ENCODE data around the gene FOXJ1.

FOXJ1 gene

DNA sequence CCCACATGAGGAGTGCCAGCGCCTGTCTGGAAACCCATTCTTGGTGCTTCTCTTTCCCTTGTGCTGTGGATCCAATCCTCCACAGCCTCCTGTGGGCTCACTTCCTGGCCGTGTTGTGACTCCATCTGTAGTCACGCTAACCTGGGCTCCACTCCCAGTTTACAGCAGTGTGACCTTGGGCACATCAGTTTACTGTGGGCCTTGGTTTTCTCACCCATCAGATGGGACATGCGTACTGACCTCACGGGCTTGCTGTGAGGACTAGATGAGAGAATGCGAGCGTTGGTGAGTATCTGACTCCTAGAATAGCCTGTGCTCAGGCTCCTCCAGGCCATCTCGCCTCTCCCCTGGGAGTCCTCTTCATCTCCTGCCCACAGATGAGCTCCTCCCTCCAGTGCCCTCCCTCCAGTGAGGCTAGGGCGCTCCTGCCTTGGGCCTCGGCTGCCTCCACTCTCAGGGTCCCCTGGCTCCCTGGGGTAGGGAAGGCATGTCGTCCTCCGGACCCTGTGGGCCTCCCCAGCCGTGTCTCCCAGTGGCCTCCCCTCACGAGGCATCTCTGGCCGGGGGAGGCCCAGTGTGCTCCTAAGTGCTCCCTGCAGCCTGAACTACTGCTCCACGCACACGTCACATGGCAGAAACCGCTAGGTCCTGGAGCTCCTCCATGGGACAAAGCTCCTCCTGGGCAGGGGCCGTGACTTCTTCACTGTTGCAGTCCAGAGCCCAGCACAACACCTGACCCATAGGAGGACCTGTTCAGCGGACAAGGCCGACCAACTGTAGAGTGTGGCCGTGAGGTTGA, 5.2 kb upstream of the FOXJ1 start:
- in situ Hi-C loops (cut with HindIII; ENCODE audit: low pct_ligation_motif_present, low pct_unique_long_range_greater_than_20kb, low sequenced_read_pairs): no loop called here

DNA sequence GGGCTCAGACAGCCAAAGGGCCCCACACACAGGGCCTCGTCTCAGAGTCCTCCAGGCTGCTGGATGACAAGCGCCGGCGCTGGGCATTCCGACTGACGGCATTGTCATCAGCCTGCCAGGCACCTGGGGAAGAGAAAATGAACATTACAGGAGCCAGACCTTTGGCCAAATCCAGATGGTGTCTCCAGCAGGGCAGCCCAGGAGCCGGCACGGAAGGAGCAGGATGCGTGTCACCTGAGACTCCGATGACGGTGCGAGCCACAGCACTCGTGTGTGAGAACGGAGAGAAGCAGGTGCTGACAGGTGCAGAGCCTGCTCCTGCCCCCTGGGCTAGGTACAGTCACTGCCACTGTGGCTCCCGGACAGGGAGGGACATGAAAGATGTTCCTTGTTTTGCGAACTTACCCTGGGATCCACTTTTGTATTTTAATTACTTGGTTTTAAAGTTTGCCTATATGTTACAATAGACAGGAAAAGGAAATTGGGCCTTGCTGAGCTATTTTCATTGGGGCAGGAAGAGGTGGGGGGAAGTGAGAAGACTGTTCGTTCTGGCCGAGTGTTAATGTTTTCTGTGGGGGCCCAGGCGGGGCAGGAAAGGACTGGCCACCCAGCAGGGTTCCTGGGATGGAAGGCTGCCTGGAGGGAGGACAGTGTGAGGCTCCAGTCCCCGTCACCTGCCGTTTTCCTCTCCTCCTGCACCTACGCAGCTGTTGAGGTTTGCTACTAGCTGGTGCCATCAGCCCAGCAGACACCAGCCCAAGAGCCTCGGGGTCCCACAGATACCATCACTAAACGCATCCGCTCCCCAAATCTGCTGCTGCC, 4.4 kb upstream of the FOXJ1 start:
- in situ Hi-C loops (cut with HindIII; ENCODE audit: low pct_ligation_motif_present, low pct_unique_long_range_greater_than_20kb, low sequenced_read_pairs): no loop called here
- DNase-seq: no peak

More for the DNA sequence above, 5.2 kb upstream of the FOXJ1 start:
- DNase-seq: no peak

DNA sequence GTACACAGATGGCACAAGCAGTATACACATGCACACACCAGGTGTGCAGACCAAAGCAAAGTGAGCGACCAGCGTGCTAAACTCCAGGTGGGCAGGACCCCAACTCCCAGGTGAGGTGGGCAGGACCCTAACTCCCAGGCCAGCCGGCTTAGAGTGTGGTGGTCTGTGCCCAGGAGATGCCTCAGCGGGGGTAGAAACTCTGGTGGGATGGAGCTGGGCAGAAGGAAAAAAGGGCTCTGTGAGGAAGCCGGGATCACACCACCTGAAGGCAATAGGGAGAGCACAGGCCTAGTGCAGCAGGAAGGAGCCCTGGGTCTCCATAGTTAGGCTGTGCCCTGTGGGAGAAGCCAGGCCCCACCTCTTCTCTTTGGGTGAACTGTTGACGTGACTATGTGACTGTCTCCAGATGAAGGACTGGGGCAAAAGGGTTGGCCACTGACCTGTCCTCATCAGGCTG, 1.6 kb upstream of the FOXJ1 start:
- no peak for DNase-seq
- in situ Hi-C loops (cut with HindIII; ENCODE audit: low pct_ligation_motif_present, low pct_unique_long_range_greater_than_20kb, low sequenced_read_pairs): no loop called here

DNA sequence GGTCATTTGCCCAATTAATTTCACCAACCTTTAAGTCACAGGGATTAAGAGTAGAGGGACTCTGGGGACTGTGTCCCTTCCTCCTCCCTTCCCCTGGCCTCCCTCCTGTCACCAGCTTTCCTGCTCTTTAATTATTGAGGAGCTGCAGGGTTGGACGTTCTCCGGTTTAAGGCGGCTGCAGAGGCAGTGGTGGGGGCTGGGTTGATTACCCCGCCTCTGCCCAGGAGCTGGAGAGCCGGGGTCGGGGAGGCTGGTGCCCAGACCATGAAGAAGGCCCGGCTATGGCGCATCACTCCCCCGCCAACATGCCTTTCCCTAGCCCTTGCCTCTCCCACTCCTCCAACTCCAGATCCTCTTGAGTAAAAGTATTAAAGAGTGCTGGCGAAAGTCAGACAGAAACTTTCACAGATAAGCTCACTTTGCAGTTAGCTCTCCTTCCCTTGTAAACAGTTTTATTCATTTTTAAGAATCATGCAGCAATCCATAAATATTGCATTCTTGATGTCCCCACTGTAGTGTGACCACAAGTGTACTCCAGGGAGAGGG, 1.1 kb upstream of the FOXJ1 start:
- no peak for DNase-seq
- in situ Hi-C loops (cut with HindIII; ENCODE audit: low pct_ligation_motif_present, low pct_unique_long_range_greater_than_20kb, low sequenced_read_pairs): no loop called here

DNA sequence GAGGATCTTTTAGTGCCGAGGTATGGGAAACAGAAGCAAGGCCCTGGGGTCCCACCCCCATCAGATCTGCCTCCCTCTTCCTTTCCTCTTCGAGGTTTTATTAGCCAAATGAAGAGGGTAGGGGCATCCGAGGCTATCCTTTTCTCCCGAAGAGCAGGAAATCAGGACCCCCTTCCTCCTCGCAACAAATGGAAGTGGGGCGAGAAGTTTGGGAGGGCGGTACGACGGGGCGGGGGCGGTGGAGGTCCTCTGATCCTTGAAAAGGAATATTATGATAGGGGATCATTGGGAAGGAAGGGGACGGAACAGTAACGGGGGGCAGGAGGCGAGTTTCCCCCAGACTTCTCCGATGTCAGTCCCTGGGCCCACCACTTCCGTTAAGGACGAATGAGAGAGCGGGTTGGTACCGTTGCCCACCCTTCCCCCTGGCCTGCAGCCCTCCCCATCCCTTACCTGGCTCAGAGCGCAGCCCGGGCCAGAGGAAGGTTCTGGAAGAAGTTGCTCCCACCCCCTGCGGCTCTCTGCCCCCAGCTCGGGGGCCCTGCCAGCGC, 309 bp downstream of the FOXJ1 start:
- in situ Hi-C loops (cut with HindIII; ENCODE audit: low pct_ligation_motif_present, low pct_unique_long_range_greater_than_20kb, low sequenced_read_pairs): no loop called here
- DNase-seq: no peak

DNA sequence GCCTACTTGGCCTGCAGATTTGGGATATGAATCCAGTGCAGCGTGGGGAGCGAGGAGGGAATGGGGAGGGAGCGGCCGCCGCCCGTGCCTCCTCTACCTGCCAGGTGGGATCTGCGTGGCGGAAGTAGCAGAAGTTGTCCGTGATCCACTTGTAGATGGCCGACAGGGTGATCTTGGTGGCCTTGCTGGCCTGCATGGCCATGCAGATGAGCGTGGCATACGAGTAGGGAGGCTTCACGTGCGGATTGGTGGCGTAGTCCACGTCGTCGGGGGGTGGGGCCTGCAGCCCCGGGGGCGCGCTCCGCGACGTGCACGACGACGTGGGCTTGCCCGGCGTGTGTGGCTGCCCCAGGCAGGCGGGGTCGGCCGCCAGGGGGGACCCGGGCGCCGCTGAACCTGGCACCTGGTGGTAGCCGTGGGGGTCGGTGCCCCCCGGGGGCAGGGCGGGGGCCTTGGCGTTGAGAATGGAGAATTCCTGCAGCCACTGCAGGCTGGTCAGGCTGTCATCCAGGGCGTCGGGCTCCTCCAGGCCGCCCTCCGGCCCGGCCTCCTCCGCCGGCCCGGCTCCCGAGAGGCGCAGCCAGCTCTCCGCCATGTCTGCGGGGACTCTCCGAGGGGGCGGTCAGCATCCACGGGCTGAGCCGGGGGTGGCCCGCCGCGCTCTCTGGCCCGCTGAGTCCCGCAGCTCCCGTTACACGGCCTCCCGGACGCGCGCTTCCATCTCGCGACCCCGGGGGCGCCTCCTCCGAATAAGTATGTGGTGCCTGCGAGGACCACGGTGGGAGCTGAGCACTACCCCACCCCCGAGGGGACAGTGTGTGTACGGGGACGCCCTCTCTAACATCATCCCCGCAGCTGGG, 1.0 kb downstream of the FOXJ1 start:
- no peak for DNase-seq

DNA sequence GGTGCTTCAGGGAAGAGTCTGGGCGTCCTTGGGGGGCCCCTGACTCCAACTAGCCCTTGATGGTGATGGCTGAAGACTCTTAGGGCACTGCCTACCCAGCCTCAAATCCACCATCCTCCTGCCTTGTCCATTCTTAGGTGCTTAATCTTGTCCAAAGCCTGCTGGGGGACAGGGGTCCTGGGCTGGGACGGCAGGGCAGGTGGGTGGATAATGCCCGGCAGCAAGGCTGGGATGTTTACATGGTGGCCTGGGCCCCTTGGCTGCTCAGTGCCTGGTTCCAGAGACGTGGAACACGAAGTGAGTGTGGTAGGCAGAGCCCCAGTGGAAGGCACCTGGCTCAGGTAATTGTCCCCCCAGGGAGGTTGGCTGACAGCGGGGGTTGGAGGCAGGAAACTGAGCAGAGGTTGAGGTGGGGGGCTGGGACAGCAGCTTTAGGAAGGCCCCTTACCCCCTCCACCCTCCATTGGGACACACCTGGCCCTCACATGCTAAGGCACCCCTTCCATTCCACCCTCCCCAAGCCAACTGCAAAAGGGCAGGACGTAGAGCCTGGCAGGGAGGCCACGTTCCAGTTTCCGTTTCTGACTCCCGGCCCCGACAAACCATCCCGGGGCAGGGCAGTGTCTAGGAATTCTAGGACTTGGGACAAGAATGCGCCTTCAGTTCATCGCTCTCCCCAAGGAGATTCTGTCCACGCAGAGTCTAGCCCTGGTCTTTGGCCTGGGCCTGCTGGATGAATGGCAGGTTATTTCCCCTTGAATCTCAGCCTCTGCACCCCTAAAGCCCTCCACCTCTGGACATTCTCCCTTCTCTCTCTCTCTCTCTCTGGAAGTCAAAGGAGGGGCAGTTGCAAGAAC, 1.9 kb downstream of the FOXJ1 start:
- in situ Hi-C loops (cut with HindIII; ENCODE audit: low pct_ligation_motif_present, low pct_unique_long_range_greater_than_20kb, low sequenced_read_pairs): no loop called here
- no peak for DNase-seq

More for the DNA sequence above, 1.0 kb downstream of the FOXJ1 start:
- in situ Hi-C loops (cut with HindIII; ENCODE audit: low pct_ligation_motif_present, low pct_unique_long_range_greater_than_20kb, low sequenced_read_pairs): no loop called here

DNA sequence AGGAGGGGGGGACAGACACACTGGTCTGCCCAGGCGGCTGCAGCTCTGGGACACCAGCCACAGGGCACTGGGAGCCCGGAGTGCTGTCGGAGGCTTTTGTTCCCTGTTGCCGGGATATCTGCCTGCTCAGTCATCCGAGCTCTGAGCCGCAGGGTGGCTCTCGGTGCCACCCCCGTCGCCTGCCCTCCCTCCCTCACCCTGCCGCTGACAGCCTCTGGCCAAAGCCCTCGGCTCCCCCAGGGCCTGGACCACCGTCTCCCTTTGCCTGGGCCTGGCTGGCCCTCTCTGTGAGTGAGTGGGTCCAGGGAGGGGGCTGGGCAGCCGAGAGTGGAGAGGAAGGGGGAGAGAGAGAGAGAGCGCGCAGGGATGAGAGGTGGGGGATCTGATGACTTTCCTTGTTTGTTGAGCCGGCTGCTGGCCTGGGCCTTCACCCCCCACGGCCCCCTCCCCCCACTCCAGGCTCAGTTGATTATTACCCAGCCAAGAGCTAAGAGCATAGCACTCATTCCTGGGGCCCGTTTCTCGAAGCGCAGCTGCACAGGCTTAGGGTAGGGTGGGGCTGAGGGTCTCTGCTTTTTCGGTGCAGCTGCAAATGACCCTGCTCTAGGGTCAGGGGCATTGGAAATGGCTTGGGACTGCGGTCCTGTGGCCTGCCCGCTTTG, 2.7 kb downstream of the FOXJ1 start:
- in situ Hi-C loops (cut with HindIII; ENCODE audit: low pct_ligation_motif_present, low pct_unique_long_range_greater_than_20kb, low sequenced_read_pairs): no loop called here
- DNase-seq: peak; percentile 80

DNA sequence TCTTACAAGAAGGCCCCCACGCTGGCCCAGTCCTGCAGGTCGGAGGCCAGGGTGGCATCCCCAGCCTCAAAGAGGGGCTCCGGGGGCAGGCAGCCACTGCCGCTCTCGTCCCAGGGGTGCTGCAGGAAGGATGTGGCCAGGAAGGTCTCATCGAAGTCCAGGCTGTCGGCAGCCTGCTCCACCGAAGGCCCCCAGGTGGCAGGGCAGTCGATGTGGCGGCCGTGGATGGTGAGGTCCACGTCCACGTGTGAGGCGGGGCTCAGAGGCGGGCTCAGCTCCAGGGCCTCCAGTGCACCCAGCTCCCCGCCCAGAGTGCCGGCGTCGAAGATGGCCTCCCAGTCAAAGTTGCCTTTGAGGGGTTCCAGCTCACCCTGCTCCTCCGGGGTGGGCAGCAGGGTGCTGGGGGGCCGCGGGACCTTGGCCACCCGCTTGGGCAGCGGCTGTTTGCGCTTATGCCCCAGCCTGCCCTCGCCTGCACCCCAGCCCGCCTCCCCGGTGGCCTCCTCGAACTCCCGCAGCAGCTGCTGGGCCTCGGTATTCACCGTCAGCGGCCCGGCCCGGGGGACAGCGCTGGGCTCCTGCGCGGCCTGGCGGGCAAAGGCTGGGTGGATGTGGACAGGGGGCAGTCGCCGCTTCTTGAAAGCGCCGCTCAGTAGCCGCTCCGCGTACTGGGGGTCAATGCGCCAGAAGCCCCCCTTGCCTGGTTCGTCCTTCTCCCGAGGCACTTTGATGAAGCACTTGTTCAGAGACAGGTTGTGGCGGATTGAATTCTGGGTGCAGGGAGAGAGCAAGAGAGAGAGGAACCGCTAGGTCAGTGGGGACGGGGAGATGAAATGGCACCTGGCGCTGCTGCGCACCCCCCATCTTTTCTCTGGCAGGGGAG, 3.5 kb downstream of the FOXJ1 start:
- in situ Hi-C loops (cut with HindIII; ENCODE audit: low pct_ligation_motif_present, low pct_unique_long_range_greater_than_20kb, low sequenced_read_pairs): no loop called here
- no peak for DNase-seq

DNA sequence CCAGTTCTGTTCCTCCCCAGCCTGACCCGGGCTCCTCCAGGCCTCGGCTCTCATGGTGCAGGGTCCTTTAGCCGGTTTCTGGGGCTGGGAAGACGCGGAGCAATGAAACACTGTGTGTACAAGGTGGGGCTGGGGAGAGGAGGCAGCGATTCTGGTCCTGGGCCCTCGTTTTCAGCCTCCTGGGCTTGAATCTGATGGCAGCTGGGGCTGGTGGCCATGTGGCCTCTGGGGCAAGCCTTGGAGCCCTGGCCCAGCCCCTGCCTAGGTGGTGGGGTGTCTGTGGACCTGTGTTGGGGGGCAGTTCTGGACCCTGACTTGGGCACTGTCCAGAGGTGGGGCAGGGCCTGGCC, 4.1 kb downstream of the FOXJ1 start:
- no peak for DNase-seq
- in situ Hi-C loops (cut with HindIII; ENCODE audit: low pct_ligation_motif_present, low pct_unique_long_range_greater_than_20kb, low sequenced_read_pairs): no loop called here

DNA sequence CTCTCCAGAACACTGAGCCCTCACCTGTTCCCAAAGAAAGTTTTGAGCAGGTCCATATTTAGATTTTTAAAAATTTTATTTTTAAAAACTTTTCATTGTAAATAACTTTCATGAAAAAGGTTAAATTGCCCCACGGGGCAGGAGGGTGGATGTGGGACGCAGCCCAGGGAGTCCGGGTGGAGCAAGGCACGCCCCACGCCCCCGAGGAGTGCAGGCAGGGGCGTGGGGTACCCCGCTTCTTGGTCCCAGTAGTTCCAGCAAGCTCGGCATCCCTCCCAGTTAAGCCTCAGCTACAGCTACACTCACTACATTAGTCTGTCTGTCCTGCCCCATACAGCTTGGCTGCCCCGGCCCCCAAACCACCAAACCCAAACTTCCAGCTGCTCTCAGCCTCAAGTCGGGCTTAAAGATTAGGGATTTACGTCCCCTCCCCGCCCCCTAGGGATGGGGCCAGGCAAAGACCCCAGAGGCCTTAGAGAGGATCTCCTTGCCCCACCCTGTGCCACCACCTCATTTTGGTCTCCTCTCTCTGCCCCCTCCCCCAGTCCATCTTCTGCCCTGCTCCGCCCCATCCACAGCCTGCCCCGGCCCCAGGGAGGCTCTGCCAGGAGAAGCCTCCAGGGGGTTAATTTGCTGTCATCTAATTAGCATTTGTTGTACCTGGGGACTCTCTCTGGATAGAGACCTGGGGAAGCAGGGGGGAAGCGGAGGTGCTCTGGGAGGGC, 4.6 kb downstream of the FOXJ1 start:
- no peak for DNase-seq
- in situ Hi-C loops (cut with HindIII; ENCODE audit: low pct_ligation_motif_present, low pct_unique_long_range_greater_than_20kb, low sequenced_read_pairs): no loop called here

DNA sequence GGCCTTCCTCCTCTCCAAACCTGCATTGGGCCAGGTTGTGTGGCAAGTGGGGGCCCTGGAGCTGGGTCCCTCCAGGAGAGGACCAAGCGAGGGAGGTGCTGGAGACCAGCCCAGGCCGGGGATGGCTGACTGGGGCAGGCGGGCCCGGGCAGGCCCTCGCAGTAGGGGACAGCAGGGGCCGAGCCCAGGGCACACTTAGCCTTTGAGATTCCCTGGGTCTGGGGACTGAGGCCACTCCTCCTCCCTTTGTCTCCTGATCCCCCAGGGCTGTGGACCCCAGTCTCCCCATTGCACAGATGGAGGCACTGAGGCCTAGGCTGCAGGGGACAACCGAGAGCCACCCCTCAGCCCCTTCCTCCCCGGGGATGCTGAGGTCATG, 5.2 kb downstream of the FOXJ1 start:
- DNase-seq: no peak
- in situ Hi-C loops (cut with HindIII; ENCODE audit: low pct_ligation_motif_present, low pct_unique_long_range_greater_than_20kb, low sequenced_read_pairs): no loop called here

DNA sequence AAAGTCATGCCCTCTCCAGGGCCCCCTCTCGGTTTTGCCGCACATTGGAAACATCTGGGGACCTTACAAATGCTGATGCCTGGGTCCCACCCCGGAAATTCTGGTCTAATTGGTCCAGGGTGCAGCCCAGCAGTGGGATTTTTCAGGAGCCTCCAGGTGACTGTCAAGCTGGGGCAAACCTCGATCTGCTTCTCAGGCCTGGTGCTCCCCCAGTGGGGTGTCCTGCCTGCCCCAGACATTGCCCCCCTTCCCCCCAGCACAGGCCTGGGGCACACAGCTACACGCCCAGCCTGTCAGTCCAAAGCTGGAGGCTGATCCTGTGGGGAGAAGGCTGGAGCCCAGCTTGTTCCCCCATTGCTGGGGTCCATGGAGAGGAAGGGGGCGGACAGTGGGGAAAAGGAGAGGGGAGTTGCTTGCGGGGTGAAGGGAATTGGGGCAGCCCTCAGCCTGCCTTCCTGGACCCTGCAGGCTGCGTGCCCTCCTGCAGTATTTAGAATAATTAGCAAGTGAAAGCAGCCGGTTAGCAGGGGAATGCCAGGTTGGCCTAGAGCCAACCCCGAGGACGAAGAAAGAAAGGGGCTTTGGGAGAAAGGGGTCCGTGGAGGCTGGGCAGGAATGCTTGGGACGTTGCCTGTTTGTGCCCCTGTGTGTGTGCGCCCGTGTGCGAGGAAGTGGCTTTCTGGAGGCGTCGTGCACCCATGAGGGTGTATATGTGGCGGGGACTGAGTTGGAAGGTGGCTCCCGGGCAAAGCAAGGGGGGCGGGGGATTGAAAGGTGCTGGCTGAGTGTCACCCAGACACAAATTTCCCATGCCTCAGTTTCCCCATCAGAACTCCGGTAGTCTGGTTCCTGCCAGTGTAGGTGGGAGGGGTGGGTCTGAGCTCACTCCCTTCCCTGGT, 5.9 kb downstream of the FOXJ1 start:
- no peak for DNase-seq
- in situ Hi-C loops (cut with HindIII; ENCODE audit: low pct_ligation_motif_present, low pct_unique_long_range_greater_than_20kb, low sequenced_read_pairs): no loop called here

DNA sequence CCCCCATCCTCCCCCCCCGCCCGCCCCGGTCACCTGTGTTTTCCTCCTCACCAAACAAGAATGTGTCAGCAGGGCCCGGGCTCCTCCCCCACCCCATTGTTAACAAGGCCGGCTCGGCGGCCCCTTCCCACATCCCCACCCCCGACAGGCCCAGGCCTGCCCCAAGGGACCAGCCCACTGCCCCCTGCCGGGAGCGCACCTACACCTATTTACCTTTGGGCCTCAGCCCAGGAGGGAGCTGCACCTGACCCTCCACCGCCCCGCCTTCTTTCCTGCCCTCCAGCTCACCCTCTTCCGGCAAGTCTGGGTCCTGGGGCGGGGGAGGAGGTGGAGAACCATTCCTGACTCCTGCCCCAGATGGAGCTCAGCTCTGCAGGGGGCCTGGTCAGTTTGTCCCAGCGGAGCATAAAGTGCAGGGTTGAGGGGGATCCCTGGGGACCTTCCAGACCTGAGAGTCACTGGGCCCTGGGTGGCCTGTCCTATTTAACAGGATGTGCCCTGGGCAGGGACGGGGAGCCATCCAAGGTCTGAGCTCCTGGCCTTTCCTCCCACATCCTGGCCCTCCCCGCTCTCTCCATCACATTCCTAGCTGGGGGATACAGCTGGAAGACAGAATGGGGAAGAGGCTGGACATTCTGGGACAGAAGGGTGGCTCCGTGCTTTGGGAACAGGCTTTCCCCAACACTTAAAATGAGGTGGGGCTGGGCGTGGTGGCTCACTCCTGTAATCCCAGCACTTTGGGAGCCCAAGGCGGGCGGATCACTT, 8.3 kb downstream of the FOXJ1 start:
- DNase-seq: no peak
- in situ Hi-C loops (cut with HindIII; ENCODE audit: low pct_ligation_motif_present, low pct_unique_long_range_greater_than_20kb, low sequenced_read_pairs): no loop called here
